HEK293 (cell line): Measurements from ENCODE around the gene ZCCHC2.

ENCODE experiments used
- CTCF ChIA-PET: fragments of 350-600 bp; formaldehyde crosslinking; extraction: SDS; loops from one replicate; lab custom pipeline; 2021; ENCODE audit warnings: antibody characterized with exemption; lab: Yijun Ruan, JAX
- POLR2A ChIA-PET: fragments of 300-600 bp; formaldehyde crosslinking; extraction: SDS; loops from one replicate; lab custom pipeline; 2020; ENCODE audit warnings: antibody characterized with exemption, inconsistent platforms; lab: Yijun Ruan, JAX
- H3K27ac ChIP-seq: fragments of 200-500 bp; sonication (Bioruptor generic); 2 replicates; pipeline ENCODE4 v1.5.1; 2014; ENCODE audit warnings: low read depth, low read length, control low read depth, inconsistent platforms; ENCODE audit errors: extremely low read depth
- H3K36me3 ChIP-seq, 2 experiments: fragments of 200-500 bp in 1 of 2; sonication (Bioruptor generic) in 1 of 2; 1 replicate in 1 of 2; 2 replicates in 1 of 2; pipeline ENCODE4 v1.5.1; 2014 to 2017; ENCODE audit warnings: inconsistent platforms in 2 of 2, low read length in 2 of 2; ENCODE audit not compliant: control insufficient read depth in 2 of 2, insufficient read depth in 1 of 2
- H3K4me1 ChIP-seq: fragments of 200-500 bp; sonication (Bioruptor generic); 2 replicates; pipeline ENCODE4 v1.5.1; 2014; ENCODE audit warnings: mild to moderate bottlenecking, low read length, inconsistent platforms; ENCODE audit not compliant: control insufficient read depth, insufficient read depth
- H3K4me3 ChIP-seq: 2 replicates; pipeline ENCODE4 v1.5.1; 2011; ENCODE audit warnings: low read depth, mild to moderate bottlenecking, control low read depth, low read length, moderate library complexity
- H3K9me3 ChIP-seq: fragments of 200-500 bp; sonication (Bioruptor generic); 2 replicates; pipeline ENCODE4 v1.5.1; 2014; ENCODE audit warnings: low read depth, low read length, inconsistent platforms; ENCODE audit not compliant: control insufficient read depth, insufficient read depth
- PATZ1 ChIP-seq: fragments of 450-650 bp; formaldehyde crosslinking; IDR thresholded peaks from 2 replicates; pipeline ENCODE4 v1.5.1; 2016; ENCODE audit warnings: missing biosample characterization, missing genetic modification characterization
- REST ChIP-seq: fragments of 450-650 bp; formaldehyde crosslinking; IDR thresholded peaks from 2 replicates; pipeline ENCODE4 v1.5.1; 2016; ENCODE audit warnings: missing biosample characterization, missing genetic modification characterization
- SETDB1 ChIP-seq: IDR thresholded peaks from one replicate; pipeline ENCODE4 v1.6.1; 2017; ENCODE audit warnings: mild to moderate bottlenecking, low read length, moderate library complexity, mixed read lengths; ENCODE audit not compliant: insufficient read length
- ZBTB8A ChIP-seq: fragments of 450-650 bp; formaldehyde crosslinking; IDR thresholded peaks from 2 replicates; pipeline ENCODE4 v1.5.1; 2016; ENCODE audit warnings: missing biosample characterization, missing genetic modification characterization
- ZNF18 ChIP-seq: fragments of 450-650 bp; formaldehyde crosslinking; IDR thresholded peaks from 2 replicates; pipeline ENCODE4 v1.5.1; 2016; ENCODE audit warnings: missing biosample characterization, missing genetic modification characterization
- ZNF24 ChIP-seq: fragments of 450-650 bp; formaldehyde crosslinking; IDR thresholded peaks from 2 replicates; pipeline ENCODE4 v1.5.1; 2016; ENCODE audit warnings: missing biosample characterization, missing genetic modification characterization
- ZNF274 ChIP-seq, 2 experiments: fragments of 200-500 bp in 1 of 2; fragments of 450-650 bp in 1 of 2; sonication (Bioruptor generic) in 1 of 2; formaldehyde crosslinking in 1 of 2; IDR thresholded peaks; 2 replicates each; pipeline versions ENCODE4 v1.5.1 to v1.6.1; 2014 to 2016; ENCODE audit warnings: borderline replicate concordance in 1 of 2, inconsistent platforms in 1 of 2, low read length in 1 of 2, missing biosample characterization in 1 of 2, missing genetic modification characterization in 1 of 2
- ZNF280C ChIP-seq: fragments of 450-650 bp; formaldehyde crosslinking; IDR thresholded peaks from 2 replicates; pipeline ENCODE4 v1.5.1; 2016; ENCODE audit warnings: missing biosample characterization, missing genetic modification characterization
- ZNF324 ChIP-seq: fragments of 450-650 bp; formaldehyde crosslinking; IDR thresholded peaks from 2 replicates; pipeline ENCODE4 v1.5.1; 2016; ENCODE audit warnings: missing biosample characterization, missing genetic modification characterization
- ZNF398 ChIP-seq: fragments of 450-650 bp; formaldehyde crosslinking; IDR thresholded peaks from 2 replicates; pipeline ENCODE4 v1.5.1; 2017; ENCODE audit warnings: missing biosample characterization, missing genetic modification characterization
- ZNF426 ChIP-seq: fragments of 450-650 bp; formaldehyde crosslinking; IDR thresholded peaks from 2 replicates; pipeline ENCODE4 v1.5.1; 2017; ENCODE audit warnings: missing biosample characterization, missing genetic modification characterization, mild to moderate bottlenecking, inconsistent platforms, moderate library complexity
- ZNF433 ChIP-seq: fragments of 450-650 bp; formaldehyde crosslinking; IDR thresholded peaks from 2 replicates; pipeline ENCODE4 v1.5.1; 2016; ENCODE audit warnings: missing biosample characterization, missing genetic modification characterization, low read depth
- ZNF549 ChIP-seq: fragments of 450-650 bp; IDR thresholded peaks from 2 replicates; pipeline ENCODE4 v1.5.1; 2018; ENCODE audit warnings: missing biosample characterization, missing genetic modification characterization, mild to moderate bottlenecking, inconsistent platforms, moderate library complexity
- ZNF561 ChIP-seq: fragments of 450-650 bp; IDR thresholded peaks from 2 replicates; pipeline ENCODE4 v1.5.1; 2018; ENCODE audit warnings: missing biosample characterization, missing genetic modification characterization, borderline replicate concordance
- ZNF571 ChIP-seq: fragments of 450-650 bp; formaldehyde crosslinking; IDR thresholded peaks from 2 replicates; pipeline ENCODE4 v1.5.0; 2017; ENCODE audit warnings: missing biosample characterization, missing genetic modification characterization
- ZNF704 ChIP-seq: fragments of 450-650 bp; formaldehyde crosslinking; IDR thresholded peaks from 2 replicates; pipeline ENCODE4 v1.5.1; 2016; ENCODE audit warnings: missing biosample characterization, missing genetic modification characterization
- ZNF707 ChIP-seq: fragments of 450-650 bp; formaldehyde crosslinking; IDR thresholded peaks from 2 replicates; pipeline ENCODE4 v1.5.1; 2016; ENCODE audit warnings: missing biosample characterization, missing genetic modification characterization

ZCCHC2 gene

GRCh38 chr18:62617793-62618591 lies 95.2 kb downstream of the ZCCHC2 start (continued):
- TF ChIP-seq ZNF707, result no peak
- no peak for TF ChIP-seq ZNF18 (tag by site-specific recombination)
- no peak for TF ChIP-seq ZNF571 (tag by site-specific recombination)
- no peak for TF ChIP-seq REST
- TF ChIP-seq ZNF561 (tag by site-specific recombination), result no peak

GRCh38 chr18:62618735-62619134 lies 95.9 kb downstream of the ZCCHC2 start:
- TF ChIP-seq PATZ1 (tag by site-specific recombination), result no peak
- peak; percentile 31; the same call in 1 of the 2 replicates for TF ChIP-seq ZNF549
- no peak for TF ChIP-seq ZNF280C (tag by site-specific recombination)
- TF ChIP-seq ZNF433 (tag by site-specific recombination), result no peak
- TF ChIP-seq, all 188 proteins: peak for 1
- H3K4me1 ChIP-seq, result no peaks in the 10 kb centered on the region
- no peak overlapping the region for H3K4me3 ChIP-seq
- H3K27ac ChIP-seq, result no peak overlapping the region
- no peaks in the 10 kb centered on the region for H3K36me3 ChIP-seq
- ChIA-PET POLR2A (no interaction called here), CTCF (interaction anchor here (0.6 to 1.0 kb wide), 4 partner anchors 33 to 1161 kb away, joined by 3 read pairs; no protein-coding TSS in a partner anchor)
- H3K9me3 ChIP-seq, result no peaks in the 10 kb centered on the region

GRCh38 chr18:62621546-62621945 lies 98.7 kb downstream of the ZCCHC2 start:
- H3K4me3 ChIP-seq, result no peak overlapping the region
- no peaks in the 10 kb centered on the region for H3K36me3 ChIP-seq
- no peaks in the 10 kb centered on the region; the same call in 1 of the 2 replicates for H3K9me3 ChIP-seq
- POLR2A ChIA-PET, result no interaction called here
- no peaks in the 10 kb centered on the region for H3K4me1 ChIP-seq
- no peak overlapping the region for H3K27ac ChIP-seq
- CTCF ChIA-PET, result interaction anchor here (0.6 kb wide), 1 partner anchor 475 kb away, joined by 3 read pairs; no protein-coding TSS in a partner anchor
- no peak for TF ChIP-seq ZNF426 (tag by site-specific recombination)
- TF ChIP-seq ZBTB8A (tag by site-specific recombination), result no peak
- TF ChIP-seq ZNF704 (tag by site-specific recombination), result no peak
- TF ChIP-seq ZNF24 (tag by site-specific recombination), result no peak
- no peak for TF ChIP-seq ZNF398 (tag by site-specific recombination)
- no peak for TF ChIP-seq SETDB1
- no peak for TF ChIP-seq ZNF274 (IDR thresholded peaks at IDR 0.05; ENCODE audit: low read length)
- no peak for TF ChIP-seq ZNF274 (tag by site-specific recombination; IDR thresholded peaks at IDR 0.05; ENCODE audit: borderline replicate concordance)
- no peak for TF ChIP-seq ZNF324 (tag by site-specific recombination)
